Kidney (tissue), 14 donors: ENCODE results near the gene PTPRT. TPM values are rescaled to one million over a fixed set of nuclear protein-coding genes. Genes with fewer than 3 reads are reported as not detected.

ENCODE experiments used
- DNase-seq, 5 donors: peaks; one replicate each; pipeline ENCODE4 v3.0.0-alpha.2; 2013 to 2020
- FAIRE-seq: peaks from 2 replicates; lab custom pipeline; 2012; peaks lifted over from hg19 to GRCh38; lab: Jason Lieb, UNC
- H3K27ac ChIP-seq, 2 donors: one replicate each; pipeline ENCODE4 v1.7.0; 2013; ENCODE audit warnings: low read depth in 2 of 2, low read length in 2 of 2, inconsistent platforms in 1 of 2
- H3K27me3 ChIP-seq: one replicate; pipeline ENCODE4 v1.7.1; 2013; ENCODE audit warnings: low read length, inconsistent platforms; ENCODE audit not compliant: control insufficient read depth, insufficient read depth
- H3K36me3 ChIP-seq, 3 donors: one replicate each; pipeline versions ENCODE4 v1.7.0 to v1.7.1; 2013; ENCODE audit warnings: low read length in 3 of 3, control low read depth in 1 of 3, inconsistent platforms in 1 of 3; ENCODE audit not compliant: insufficient read depth in 3 of 3, control insufficient read depth in 2 of 3
- H3K4me1 ChIP-seq, 3 donors: one replicate each; pipeline versions ENCODE4 v1.7.0 to v1.7.1; 2013; ENCODE audit warnings: low read length in 3 of 3, inconsistent platforms in 1 of 3, low read depth in 1 of 3; ENCODE audit not compliant: control insufficient read depth in 2 of 3, insufficient read depth in 2 of 3
- H3K4me3 ChIP-seq, 3 donors: one replicate each; pipeline versions ENCODE4 v1.7.0 to v1.8.1; 2013; ENCODE audit warnings: low read length in 3 of 3, control low read depth in 1 of 3, inconsistent platforms in 1 of 3
- H3K9ac ChIP-seq, 3 donors: one replicate each; pipeline versions ENCODE4 v1.7.0 to v1.7.1; 2013; ENCODE audit warnings: low read length in 3 of 3, control low read depth in 1 of 3, inconsistent platforms in 1 of 3
- H3K9me3 ChIP-seq, 3 donors: one replicate each; pipeline versions ENCODE4 v1.7.0 to v1.7.1; 2013; ENCODE audit warnings: low read length in 3 of 3, control low read depth in 1 of 3, inconsistent platforms in 1 of 3; ENCODE audit not compliant: control insufficient read depth in 2 of 3, insufficient read depth in 1 of 3
- intact Hi-C: fragments of 100-400 bp; cut with DNase I; formaldehyde crosslinking; loops from one replicate; pipeline ENCODE4 v1.11.1; 2022
- polyA plus RNA-seq: library from polyadenylated mRNA; stranded (reverse); fragments of 350-450 nt; fragmentation: Illumina TruSeq; extraction: RNeasy Lipid Tissue Mini Kit (QIAGEN cat#74804); gene quantifications from one replicate; pipeline ENCODE4 v1.2.3, GENCODE V29; 2014; ENCODE audit warnings: low read depth, low replicate concordance; ENCODE audit not compliant: insufficient read depth
- total RNA-seq: library from RNA; stranded (reverse); fragmentation: NEBNext Ultra II Directional; extraction: Animal tissue kit (Norgen Biotek cat#: 25700); gene quantifications from one replicate; pipeline ENCODE4 v1.2.1, GENCODE V29; 2021
- TF ChIP-seq, protein P1 (sequence below): IDR thresholded peaks from 3 replicates; pipeline ENCODE4 v1.5.1; 2012; ENCODE audit warnings: mild to moderate bottlenecking, moderate library complexity, borderline replicate concordance; ENCODE audit not compliant: insufficient read depth; ENCODE audit errors: extremely low read depth
- donor health status: control.
- donor health status: control.
- donor health status: control.
- donor health status: control.
- donor health status: control.
- donor health status: DM: yes; HTN: yes; CAD: no.
- donor health status: Normal renal cell carcinoma (clear cell type).

The PTPRT gene
- total and polyA plus RNA-seq, 2 donors from 2014 or later = 0.60 TPM; not detected in 1

DNA sequence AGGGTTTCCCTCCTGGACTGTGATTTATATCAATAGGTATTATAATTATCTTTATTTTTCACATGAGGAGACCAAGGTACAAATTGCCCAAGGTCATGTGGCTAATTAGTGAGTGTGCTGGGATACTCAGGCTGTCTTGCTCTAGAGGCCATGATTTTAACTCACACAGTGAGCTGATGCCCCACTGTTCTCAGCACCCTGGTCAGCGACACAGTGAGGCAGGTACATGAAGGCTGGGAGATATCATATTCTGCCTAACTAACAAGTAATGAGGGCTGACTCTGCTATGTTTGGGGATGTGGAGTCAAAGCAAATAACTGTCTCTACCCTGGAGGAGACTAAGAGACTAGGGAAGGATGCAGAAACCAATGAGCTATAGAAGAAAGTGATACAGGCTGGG lies 501.1 kb downstream of the PTPRT start:
- Histone ChIP-seq H3K9me3 (no peaks in the 10 kb centered on the region), H3K36me3 (no peaks in the 10 kb centered on the region), H3K4me3 (no peak overlapping the region), H3K4me1 (no peaks in the 10 kb centered on the region), H3K9ac (no peak overlapping the region), H3K27me3 (no peaks in the 10 kb centered on the region), H3K27ac (no peak overlapping the region)
- TF ChIP-seq, protein P1, sequence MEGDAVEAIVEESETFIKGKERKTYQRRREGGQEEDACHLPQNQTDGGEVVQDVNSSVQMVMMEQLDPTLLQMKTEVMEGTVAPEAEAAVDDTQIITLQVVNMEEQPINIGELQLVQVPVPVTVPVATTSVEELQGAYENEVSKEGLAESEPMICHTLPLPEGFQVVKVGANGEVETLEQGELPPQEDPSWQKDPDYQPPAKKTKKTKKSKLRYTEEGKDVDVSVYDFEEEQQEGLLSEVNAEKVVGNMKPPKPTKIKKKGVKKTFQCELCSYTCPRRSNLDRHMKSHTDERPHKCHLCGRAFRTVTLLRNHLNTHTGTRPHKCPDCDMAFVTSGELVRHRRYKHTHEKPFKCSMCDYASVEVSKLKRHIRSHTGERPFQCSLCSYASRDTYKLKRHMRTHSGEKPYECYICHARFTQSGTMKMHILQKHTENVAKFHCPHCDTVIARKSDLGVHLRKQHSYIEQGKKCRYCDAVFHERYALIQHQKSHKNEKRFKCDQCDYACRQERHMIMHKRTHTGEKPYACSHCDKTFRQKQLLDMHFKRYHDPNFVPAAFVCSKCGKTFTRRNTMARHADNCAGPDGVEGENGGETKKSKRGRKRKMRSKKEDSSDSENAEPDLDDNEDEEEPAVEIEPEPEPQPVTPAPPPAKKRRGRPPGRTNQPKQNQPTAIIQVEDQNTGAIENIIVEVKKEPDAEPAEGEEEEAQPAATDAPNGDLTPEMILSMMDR = no peak
- FAIRE-seq (no peak), DNase-seq (peak in 3 of 5 donors; percentile 56 to 80 (median 67))
- intact Hi-C loops = no loop called here

DNA sequence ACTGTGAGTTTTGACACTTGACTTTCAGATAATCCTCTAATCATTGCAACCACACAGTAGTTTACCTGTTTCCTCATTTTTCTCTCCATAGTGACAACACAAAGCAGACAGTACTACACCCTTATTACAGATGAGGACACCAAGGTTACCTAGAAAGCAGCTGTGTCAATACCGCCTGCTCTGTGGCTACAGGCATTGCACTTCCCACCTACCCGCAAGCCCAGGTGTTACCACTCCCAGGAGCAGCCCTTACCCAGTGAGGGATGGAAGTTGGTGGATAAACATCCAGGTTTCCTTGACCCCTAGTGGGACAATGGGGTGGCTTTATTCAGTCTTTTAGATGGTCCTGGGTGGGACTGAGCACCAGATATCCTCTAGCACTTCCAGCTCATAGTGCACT lies 503.6 kb downstream of the PTPRT start:
- Histone ChIP-seq H3K27me3 (no peaks in the 10 kb centered on the region), H3K4me3 (no peak overlapping the region), H3K4me1 (no peaks in the 10 kb centered on the region), H3K27ac (no peak overlapping the region), H3K9ac (no peak overlapping the region), H3K9me3 (no peaks in the 10 kb centered on the region), H3K36me3 (no peaks in the 10 kb centered on the region)
- TF ChIP-seq, protein P1 = no peak
- DNase-seq (no peak), FAIRE-seq (no peak)
- intact Hi-C loops = no loop called here

DNA sequence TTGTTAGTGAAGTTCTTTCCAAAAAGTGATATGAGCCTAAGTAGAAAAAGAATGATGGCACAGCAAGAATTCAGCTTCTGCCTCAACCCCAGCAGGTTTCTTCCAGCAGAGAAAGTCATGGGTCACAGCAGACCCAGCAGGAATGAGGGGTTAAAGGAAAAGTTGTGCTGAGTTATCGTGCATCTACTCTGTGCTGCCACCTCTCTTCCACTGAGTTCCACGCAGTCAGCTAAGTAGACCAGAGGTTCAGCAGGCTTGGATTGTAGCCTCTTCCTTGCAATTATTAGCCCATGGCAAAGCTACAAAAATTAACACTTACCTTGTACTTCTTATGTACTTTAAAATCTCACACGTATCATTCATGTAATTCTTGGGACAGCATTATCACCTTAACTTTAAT lies 510.8 kb downstream of the PTPRT start:
- FAIRE-seq = no peak
- Histone ChIP-seq H3K9me3 (peaks cover 0 to 2% (median 0%) of the 10 kb centered on the region in 3 donors), H3K27ac (no peak overlapping the region), H3K27me3 (no peaks in the 10 kb centered on the region), H3K36me3 (no peaks in the 10 kb centered on the region), H3K4me3 (no peak overlapping the region), H3K4me1 (no peaks in the 10 kb centered on the region), H3K9ac (no peak overlapping the region)
- TF ChIP-seq, protein P1 = peak; percentile 16
- DNase-seq = peak in 2 of 5 donors; percentile 0 to 2
- intact Hi-C loops = no loop called here

DNA sequence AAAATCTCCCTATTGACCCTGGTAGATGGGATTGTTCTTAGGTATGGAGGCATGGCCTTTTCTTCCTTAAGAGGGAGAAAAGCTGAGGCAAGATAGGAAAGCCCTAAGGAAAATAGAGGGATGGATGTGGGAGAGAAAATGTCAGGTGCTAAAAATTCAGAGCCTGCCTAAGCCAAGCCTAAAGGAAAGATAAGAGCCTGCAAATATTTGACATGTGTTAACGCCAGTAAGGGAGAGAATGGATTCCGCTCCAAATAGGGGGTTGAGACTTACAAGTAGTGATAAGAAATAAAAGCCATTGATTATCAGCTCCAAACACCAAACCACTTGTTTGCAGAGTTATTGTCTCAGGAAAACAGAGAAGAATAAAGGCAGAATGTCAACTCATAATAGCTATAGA lies 533.6 kb downstream of the PTPRT start:
- no peaks in the 10 kb centered on the region for H3K4me1 ChIP-seq
- no peak overlapping the region for H3K9ac ChIP-seq
- FAIRE-seq (no peak), DNase-seq (no peak)
- intact Hi-C loops = no loop called here
- H3K27me3 ChIP-seq = no peaks in the 10 kb centered on the region
- H3K4me3 ChIP-seq = no peak overlapping the region
- no peaks in the 10 kb centered on the region for H3K36me3 ChIP-seq
- no peaks in the 10 kb centered on the region for H3K9me3 ChIP-seq
- TF ChIP-seq, protein P1 = no peak
- no peak overlapping the region for H3K27ac ChIP-seq
